ENCODE results near the gene TNFSF18.
"Not testable (repeated sequence)": the region's sequence is repeated elsewhere in the genome, so short reads cannot be mapped to it uniquely, and the experiment has no call there.

The TNFSF18 gene

DNA sequence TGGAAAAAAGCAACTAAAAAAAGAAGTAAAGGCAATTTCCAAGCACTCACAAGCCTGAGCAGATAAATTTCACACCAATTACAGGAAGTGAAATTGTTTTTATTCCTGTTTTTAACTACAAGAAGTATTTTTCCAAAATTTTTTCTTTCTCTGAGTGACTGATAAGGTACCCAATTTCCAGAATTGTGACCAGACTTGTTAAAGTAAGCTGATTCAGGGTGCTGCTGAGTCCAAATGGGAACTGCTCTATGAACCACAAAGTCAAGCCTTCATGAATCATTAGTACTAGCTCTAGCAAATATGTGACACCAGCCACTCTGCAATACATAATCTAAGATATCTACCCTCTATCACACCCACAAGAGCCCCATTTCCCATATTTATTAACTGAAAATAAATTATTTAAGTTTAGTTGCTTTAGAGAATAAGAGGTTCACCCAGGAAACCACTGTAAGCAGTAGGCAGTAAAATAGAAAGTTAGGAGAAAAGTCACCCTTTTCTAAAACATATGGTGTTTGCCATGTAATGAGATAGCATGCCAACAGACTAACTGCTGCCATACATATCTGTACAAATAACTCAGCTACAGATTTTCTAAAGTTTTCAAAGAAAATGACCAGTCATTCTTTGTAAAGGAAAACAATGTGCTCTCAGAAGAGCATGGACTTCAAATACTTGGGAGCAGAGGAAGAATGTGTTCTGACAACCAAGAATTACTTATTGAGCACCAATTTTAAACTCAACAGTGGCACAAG lies 43.1 kb upstream of the TNFSF18 start:
- H3K4me3 ChIP-seq (ENCODE audit: control insufficient read depth, low read depth, low read length) = no peak overlapping the region
- TF ChIP-seq CTCF (conservative IDR thresholded peaks at IDR 0.05; ENCODE audit: control insufficient read depth, insufficient read depth, low read depth, low read length) = no peak
- DNase-seq (ENCODE audit: low read depth) = no peak

DNA sequence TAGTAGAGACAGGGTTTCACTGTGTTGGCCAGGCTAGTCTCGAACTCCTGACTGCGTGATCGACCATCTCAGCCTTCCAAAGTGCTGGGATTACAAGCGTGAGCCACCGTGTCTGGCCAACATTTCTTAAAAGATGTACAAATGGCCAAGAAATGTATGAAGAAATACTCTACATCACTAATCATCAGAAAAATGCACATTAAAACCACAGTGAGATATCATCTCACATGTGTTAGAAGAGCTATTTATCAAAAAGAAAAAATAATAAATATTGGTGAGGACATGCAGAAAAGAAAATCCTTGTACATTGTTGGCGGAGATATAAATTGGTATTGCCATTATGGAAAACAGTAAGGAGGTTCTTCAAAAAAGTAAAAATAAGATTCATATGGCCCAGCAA lies 33.6 kb upstream of the TNFSF18 start:
- DNase-seq (ENCODE audit: low read depth) = no peak
- TF ChIP-seq CTCF (conservative IDR thresholded peaks at IDR 0.05; ENCODE audit: control insufficient read depth, insufficient read depth, low read depth, low read length) = no peak
- no peak overlapping the region for H3K4me3 ChIP-seq (ENCODE audit: control insufficient read depth, low read depth, low read length)

GRCh38 chr1:173082913-173083312 lies 32.2 kb upstream of the TNFSF18 start:
- no peak overlapping the region for H3K4me3 ChIP-seq (ENCODE audit: control insufficient read depth, low read depth, low read length)
- no peak for DNase-seq (ENCODE audit: low read depth)
- TF ChIP-seq CTCF (conservative IDR thresholded peaks at IDR 0.05; ENCODE audit: control insufficient read depth, insufficient read depth, low read depth, low read length) = no peak

GRCh38 chr1:173074217-173074616 lies 23.5 kb upstream of the TNFSF18 start:
- DNase-seq (ENCODE audit: low read depth); H3K4me3 ChIP-seq (ENCODE audit: control insufficient read depth, low read depth, low read length): not testable (repeated sequence)

DNA sequence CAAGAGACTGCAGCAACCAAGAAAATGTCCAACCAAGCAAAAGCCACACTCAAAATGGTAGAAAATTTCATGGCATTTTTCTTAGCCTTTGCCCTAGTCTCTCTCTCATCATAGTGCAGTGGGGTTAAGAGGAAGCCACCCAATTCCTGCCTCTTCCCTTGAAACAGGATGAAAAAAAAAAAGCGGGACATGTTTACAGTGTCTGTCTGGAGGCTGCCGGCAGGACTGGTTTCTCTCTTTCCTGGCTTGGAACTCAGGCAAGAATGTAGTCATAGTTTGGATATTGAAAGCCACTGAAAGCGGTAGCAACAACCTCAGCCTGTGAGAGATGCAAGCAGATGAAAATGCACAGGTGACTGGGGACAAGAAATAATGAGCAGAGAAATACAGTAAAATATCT lies 13.3 kb upstream of the TNFSF18 start:
- no peak for TF ChIP-seq CTCF (conservative IDR thresholded peaks at IDR 0.05; ENCODE audit: control insufficient read depth, insufficient read depth, low read depth, low read length)
- DNase-seq (ENCODE audit: low read depth) = peak; percentile 18

GRCh38 chr1:173063171-173063570 lies 12.4 kb upstream of the TNFSF18 start:
- no peak for TF ChIP-seq CTCF (conservative IDR thresholded peaks at IDR 0.05; ENCODE audit: control insufficient read depth, insufficient read depth, low read depth, low read length)
- peak; percentile 15 for DNase-seq (ENCODE audit: low read depth)
- no peak overlapping the region for H3K4me3 ChIP-seq (ENCODE audit: control insufficient read depth, low read depth, low read length)

More for the DNA sequence above, 13.3 kb upstream of the TNFSF18 start:
- H3K4me3 ChIP-seq (ENCODE audit: control insufficient read depth, low read depth, low read length) = no peak overlapping the region

DNA sequence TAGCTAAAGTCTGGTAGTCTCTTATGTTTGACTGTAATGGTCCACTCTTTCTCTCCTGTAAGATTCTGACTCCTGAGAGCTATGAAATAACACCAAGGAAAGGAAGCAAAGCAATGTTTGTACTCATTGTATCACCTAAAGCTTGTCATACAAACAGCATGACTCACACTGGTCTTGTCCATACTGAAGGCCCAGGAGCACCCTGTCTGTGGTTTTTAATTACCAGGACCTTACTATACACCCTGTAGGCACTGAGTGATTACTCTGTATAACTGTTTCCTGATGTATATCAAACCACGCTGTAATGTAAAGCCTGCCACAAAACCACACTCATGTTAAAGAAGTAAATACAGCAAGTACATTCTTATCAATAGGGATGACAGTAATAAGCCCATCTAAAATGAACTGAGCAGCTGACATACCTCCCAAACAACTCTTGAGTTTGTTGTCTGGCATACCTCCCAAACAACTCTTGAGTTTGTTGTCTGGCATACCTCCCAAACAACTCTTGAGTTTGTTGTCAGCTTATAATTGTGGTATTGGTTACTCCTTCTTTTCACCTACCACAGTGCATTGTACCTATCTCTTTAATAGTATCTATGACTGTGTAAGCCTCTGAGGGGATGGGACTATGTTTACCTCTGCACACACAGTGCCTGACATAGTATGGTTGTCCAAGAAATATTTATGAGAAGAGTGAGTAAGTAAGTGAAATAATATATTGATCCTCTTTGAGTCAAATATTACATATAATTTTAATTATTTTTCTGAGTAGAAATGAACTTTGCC lies 11.6 kb upstream of the TNFSF18 start:
- no peak overlapping the region for H3K4me3 ChIP-seq (ENCODE audit: control insufficient read depth, low read depth, low read length)
- peak; percentile 77 for DNase-seq (ENCODE audit: low read depth)
- TF ChIP-seq CTCF (conservative IDR thresholded peaks at IDR 0.05; ENCODE audit: control insufficient read depth, insufficient read depth, low read depth, low read length) = no peak

Measured in fibroblast of mammary gland (primary cell).